HG02588 (cell line): ENCODE results near the gene ACAP2.
"Not testable (repeated sequence)": the region's sequence is repeated elsewhere in the genome, so short reads cannot be mapped to it uniquely, and the experiment has no call there.

Experiments used
- ATAC-seq: cut with Tn5 transposase; IDR thresholded peaks from one replicate; pipeline ENCODE4 v1.9.1; 2021; ENCODE audit warnings: mild to moderate bottlenecking, moderate library complexity; ENCODE audit not compliant: unreplicated experiment

ACAP2 gene

DNA sequence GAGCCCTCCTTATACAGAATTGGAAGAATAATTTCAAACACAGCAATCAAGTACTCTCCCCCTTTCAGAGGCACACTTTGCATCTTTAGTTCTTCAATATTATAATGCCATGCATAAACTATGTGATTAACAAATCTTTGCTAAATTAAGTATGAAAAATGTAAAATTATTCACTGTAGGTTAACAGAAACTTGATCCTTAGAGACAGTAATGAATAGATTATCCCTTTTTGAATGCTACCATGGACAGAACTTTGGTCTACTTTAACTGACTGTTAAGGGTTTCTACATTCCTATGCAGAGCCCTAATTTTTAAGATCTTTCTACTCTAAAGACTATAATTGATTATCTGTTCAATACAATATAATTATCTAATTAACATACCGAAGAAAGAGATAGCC is 146.2 kb downstream of the ACAP2 start:
- no peak for ATAC-seq

DNA sequence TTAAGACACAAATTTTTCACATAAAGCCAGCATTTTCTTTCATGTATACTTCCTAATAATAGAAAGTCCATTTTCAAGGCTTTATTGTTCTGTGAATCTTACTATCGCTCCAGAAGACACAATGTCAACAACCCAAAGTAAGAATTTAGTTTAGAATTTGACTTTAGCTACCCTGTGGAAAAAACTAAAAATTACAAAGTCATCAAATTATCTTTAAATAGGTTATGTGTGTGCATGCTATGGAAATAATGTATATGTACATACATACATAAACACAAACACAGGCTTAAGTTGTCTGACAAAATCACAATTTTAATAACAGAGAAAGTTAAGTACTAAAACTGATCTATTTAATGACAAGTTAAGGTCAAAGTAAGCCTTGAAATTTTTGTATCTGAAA is 151.7 kb downstream of the ACAP2 start:
- no peak for ATAC-seq

DNA sequence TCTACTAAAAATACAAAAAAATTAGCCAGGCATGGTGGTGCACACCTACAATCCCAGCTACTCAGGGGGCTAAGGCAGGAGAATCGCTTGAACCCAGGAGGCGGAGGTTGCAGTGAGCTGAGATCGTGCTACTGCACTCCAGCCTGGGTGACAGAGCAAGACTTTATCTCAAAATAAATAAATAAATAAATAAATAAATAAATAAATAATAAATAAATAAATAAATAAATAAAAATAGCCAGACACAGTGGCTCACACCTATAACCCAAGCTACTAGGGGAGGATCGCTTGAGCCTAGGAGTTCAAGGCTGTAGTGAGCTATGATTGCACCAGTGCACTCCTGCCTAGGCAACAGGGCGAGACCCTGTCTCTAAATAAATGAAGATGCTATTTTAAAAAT is 152.2 kb downstream of the ACAP2 start:
- ATAC-seq: not testable (repeated sequence)

DNA sequence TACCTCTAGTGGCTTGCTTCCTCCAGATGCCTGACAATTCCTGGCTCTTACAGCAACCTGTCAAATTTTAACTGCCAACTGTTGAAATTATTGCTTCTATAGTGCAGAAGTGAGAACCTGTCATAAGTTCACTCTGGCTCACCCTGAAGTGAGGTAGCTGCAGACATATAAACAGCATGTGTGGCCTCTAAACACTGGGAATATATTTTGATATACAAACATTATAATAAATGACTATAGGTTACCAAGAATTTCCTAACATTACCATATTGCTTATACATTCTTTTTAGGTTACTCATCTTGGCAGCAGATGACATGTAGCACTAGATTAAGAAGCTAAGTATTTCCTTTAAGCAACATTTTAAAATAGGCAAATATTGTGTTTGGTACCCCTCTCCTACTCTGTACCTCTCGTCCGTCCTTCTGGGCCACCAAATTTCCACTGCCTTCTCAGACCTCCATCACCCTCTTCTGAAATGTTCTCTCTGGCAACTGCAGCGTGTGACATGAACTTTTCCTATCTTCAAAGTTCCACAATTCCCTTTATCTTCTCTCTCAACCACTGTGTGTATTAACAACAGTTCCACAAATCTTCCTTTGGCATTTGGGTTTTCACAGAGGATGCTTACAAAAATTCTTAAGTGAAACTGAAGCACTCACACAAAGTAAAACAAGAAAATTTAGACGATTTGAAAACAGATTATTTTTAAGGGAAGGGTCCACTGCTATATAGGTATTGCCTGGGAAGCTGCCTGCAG is 156.5 kb downstream of the ACAP2 start:
- no peak for ATAC-seq

DNA sequence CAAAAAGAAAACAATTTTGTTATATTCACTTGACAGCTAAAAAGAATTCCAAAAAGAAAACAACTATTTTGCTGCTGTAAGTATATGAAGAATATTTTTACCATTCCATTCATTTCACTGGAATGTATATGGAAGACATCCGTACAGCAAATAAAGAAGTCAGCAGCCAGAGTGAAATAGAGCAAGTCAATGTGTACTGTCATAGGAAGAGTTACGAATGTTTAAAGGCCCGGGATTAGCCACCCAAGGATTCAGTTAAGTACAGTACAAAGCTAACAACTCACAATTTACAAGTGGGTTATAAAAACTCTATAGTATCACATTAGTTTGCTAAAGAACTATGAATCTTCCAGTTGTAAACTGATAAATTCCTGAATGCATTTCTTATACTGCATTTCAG is 157.4 kb downstream of the ACAP2 start:
- ATAC-seq: no peak

DNA sequence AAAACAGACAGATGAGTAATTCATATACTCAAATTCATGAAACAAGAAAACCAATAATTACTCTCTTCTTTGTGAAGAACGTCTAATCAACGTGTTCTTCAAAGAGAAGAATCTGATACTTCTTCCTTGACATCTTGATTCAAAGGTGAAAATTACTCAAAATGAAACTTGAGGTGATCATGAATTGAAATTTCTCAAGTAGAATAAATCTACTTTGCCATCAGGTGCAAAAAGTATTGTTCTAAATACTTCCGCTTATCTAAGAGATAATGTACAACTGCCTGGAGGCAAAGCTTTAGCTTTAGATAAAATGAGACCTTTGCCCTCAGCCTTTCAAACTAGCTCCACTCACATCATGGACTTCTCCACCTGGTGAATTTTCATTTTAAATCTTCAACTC is 158.0 kb downstream of the ACAP2 start:
- ATAC-seq: no peak

DNA sequence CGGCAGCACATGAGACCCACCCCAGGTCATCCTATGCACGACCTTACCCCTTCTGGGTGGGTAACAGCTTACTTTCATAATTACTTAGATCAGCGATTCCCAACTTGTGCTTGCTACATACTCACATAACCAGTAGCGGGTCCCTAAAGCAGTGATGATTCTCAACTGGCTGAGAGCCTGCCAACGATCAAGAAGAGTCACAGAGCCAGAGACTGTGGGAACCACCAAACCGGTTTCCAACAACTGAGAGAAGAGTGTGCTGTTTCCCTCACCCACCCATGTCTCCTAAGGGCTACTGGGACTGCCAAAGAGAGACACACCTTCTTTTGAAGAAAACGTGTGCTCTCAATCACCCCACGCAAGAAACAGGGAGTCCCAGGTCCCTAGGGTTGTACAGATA is 159.9 kb downstream of the ACAP2 start:
- no peak for ATAC-seq

DNA sequence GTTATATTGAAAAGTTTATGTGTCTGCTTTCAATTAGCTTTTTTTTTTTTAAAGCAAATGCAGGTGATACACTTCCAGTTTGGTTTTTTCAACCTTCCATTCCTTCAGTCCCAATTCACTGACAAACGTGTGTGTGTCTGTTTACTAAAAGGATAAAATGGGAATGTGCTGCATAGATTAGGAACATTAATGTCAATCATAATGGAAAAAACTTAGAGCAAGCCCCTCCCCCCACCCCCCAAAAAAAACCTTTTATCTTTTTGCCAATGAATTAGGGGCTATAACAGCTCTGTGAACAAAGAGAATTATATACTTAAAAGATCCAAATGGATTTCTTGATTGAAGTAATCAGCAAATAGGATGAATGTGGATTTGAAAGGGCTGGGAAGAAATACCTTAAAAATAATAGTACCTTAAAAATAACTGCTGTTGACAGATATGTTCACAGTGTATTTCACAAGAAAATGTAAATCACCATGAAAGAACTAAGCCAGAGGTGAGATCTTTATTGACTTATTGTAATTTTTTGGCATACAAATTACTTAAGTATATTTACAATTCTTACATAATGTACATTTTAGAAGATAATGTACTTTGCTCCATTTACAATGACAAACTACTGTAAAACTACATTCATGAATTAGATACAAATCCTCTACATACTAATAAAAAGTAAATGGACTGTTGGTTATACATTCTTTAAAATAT is 168.4 kb downstream of the ACAP2 start:
- no peak for ATAC-seq

DNA sequence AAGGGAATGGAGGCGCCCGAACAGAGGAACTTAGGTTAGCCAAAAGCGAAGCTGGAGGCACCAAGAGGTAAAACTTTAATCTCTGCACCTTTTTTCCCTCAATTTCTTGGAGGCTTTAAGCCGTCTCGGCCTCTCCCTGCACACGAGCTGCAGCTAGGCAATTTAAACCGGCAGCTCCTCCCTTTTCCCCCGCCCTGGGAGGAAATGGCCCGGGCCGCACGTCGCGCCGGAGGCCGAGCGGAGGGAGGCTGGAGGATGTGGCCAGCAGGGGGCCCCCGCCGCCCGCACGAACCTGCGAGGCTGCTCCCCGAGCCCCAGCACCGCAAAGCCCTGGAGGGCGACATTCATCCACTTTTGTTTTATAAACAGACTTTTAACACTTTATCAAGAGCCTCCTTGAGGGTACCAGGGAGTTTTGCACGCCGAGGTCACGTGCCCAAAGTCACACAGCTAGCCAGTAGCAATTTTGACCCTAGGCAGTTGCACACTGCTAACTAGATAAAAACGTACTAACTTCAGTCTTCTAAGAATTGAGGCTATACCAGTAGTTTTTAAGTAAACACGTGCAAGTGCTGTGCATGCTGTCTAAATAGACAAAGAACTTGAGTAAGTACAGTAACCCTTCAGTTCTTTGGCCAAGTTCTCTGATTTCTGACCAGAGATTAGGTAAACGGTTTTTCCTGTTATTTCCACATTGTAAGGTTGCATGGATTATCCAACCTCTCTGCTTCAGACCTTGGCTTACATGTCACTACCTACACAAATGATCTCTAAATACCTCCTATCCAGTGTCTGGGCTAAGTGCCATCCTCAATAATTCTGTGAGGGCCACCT is 171.2 kb downstream of the ACAP2 start:
- peak; percentile 63 for ATAC-seq

DNA sequence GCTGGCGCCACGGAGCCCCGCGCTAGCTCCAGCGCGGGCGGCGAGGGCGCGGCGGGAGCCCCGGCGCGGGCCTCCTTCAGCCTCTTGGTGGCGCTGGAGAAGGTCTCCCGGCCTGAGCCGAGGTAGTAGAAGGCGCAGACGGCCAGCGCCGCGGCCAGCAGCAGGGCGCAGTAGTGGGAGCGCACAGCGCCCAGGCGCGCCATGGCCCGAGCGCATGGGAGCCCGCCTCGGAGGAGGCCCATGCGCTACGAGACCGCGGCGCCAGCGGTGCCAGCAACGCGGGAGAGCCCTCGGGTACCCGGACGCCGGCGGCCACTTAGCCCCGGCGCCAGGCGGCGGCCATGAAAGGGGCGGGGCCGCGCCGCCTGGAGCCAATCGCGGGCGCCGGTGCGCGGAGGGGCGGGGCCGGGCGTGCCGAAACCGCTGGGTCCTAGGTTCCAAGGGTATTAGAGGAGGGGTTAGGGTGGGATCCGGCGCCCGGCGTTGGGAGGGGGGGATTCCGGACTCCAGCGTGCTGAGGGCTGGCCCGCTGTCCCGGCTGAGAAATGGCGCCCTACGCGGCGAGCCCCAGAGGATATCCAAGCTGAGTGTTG is 171.9 kb downstream of the ACAP2 start, which contains the start of gene XXYLT1:
Gene XXYLT1 (minus strand): TSS at position 343 of the 593 bp plus-strand sequence. CDS start 101 bp downstream, at position 242.
- peak; percentile 81 for ATAC-seq

DNA sequence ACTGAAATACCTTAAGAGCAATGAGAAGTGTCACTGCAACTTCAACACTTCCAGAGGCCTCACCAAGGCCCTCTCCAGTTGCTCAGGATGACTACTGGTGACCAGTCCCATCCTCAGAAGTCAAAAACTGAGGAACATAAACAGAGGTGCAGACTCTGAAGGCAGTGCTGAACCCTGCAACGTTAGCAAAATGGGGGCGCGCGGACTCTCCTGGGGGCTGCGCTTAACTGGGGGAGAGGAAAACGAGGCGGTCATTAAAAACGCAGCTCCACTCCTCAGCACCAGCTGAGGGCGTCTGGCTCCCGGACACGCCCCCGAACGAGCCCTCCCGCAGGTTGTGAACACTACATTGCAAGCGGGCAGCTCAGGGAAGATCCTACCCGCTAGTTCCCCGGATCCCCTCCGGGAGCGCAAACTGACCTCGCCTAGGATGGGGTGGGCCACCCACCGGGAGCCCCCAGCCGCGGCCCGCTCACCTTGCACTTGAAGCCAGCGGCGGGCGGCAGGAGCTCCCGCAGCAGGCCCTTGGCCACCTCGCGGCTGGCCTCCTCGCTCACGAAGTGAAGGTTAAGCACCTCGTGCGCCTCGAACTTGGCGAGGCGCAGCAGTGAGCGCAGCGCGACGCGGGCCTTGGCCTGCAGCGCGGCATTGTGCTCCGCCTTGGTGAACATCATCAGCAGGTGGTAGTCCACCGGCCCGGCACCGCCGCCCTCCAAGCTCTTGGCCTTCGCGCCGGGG is 172.6 kb downstream of the ACAP2 start:
- ATAC-seq: peak; percentile 15

DNA sequence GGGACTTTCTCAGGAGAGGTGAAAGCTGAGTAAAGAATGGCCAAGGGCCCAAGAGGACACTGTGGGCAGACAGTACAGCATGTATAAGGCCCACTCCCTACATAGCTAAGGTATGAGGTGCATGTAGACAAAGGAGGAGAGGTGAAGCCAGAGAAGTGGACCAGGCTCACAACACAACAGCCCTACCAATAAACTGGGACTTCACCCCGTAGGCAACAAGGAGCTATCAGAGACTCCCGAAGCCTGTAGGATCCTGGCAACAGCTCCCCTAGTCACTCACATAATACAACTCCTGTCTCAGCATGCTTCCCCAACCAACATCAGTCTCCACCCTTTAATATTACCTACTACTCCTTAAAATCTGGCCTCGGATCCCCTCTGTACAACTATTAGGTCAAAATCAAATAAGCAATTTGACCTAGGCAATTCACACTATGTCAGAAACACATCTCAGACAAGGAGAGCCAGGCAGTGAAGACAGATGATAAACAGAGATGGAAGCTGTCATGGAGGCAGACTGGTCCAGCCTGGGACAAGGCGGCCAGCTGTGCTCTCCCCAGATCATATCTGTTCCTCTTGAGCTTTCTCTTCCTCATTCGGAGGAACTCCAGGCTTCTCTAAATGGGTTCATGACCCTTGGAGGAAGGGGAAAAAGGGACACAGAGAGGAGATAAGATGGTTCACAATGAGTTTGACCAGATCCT is 173.3 kb downstream of the ACAP2 start:
- no peak for ATAC-seq

DNA sequence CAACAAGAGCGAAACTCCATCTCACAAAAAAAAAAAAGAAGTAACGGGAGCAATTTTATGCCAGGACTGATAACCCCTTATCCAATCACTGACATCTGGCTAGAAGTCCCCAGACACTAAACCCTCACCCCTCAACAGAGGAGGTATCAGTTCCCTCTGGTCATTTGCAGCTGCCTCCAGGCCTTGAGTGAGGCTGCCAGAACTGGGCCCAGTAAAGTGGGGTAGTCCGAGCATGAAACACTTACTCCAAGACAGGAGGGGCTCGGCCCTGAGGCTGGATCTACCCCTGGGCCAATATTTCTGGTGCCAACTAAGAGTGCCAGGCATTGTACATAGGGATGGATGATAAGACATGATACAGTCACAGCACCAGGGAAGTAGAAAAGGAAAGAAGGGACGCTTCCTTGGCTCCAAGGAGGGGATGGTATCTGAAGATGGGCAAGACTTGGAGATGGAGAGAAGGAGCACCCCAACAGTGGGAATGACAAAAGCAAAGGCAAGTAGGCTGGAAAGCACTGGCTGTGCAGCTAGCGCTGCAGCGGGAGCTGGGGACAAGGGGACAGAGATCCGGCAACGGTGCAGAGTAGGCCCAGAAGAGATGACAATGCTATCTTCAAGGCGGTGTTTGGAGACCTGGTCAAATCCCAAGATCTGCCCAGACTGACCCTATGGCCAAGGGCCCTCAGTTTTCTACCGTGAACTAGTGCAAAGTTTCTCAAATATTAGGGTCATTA is 174.1 kb downstream of the ACAP2 start:
- ATAC-seq: no peak

DNA sequence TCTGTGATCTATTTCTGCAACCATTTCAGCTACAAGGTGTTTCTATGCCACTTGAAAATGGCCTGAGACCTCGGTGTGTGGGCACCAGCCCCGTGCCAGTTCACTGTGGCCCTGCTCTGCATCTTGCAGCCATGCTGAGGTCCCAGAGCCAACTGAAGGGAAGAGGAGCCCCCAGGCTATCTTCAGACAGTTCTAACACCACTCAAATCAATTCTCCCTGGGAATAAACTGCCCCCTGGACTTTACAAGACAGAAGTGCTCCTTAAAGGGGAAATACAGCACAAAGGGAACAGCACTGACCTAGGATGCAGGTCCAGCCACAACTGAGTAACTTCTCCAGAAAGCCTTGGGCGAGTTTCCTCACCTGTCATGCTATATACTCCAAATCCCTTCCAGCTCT is 175.7 kb downstream of the ACAP2 start:
- ATAC-seq: no peak

DNA sequence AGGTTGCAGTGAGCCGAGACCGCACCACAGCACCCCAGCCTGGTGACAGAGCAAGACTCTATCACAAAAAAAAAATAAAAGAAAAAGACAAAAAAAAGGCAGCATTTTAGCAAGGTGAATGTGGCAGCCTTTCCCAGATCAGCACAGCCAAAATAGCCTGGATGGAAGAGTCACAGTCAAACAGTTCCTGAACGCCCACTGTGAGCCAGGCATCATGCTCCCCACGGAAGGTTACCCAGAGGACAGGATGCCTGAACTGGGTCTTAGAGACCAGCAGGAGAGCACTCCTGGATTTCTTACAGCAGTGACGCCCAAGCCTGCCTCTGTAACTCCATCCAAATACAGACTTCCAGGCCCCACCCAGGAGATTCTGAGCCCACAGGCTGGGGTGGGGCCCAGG is 176.4 kb downstream of the ACAP2 start:
- ATAC-seq: no peak

DNA sequence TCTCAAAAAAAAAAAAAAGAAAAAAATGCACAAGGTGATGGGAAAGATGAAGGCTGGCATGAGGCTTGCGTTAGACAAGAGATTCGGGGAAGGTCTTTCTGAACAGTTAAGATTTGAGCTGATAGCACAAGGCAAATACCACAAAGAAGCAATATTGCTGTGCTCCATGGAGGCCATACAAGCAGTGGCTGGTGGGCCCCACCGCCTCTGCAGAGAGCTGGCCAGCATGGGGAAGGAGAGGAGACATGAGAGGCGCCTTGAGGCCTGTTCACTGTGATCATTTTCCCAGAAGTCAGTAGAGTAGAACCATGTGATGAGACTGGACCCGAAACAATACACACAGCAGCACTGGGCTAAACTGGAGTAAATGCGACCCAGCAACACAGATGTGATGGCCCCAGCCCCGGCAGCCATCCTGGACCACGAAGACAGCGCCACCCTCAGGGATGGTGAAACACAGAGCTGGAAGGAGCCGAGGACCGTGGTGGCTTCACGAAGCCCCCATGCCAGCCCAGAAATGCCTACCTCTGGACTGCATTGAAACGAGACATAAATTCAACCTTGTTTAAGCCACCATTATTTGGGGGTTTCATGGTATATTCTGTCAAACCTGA is 177.3 kb downstream of the ACAP2 start:
- ATAC-seq: no peak

DNA sequence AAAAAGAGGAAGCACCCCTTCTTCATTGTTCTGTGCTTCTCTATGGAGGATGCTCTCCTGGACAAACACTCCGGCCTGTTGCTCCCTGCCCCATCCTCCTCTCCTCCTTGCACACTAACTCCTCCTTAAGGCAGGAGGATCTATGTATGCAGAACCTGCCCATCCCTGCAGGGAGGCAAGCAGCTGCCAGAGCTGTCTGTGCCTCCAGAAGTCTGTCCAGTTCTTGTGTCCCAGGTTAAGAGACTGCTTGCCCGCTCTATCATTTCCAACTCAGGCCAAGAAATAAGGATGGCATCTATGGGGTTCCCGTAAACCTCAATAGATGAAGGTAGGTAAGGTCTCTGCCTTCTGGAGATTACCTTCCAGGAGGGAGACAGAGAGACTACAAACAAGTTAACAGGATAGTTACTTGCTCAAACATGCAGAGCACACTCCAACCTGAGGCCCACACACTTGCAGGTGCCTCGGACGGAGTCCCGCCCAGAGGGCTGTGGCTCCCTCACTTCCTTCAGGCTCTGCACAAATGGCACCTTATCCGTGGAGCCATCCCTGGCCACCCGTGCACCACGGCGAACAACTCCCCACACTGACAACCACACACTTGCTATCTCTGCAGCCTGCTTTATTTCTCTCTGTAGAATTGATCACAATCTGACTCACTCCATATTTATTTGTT is 178.8 kb downstream of the ACAP2 start:
- ATAC-seq: no peak
